ENCODE results near the gene ARFGEF3. TPM values are rescaled to one million over a fixed set of nuclear protein-coding genes. Genes with fewer than 3 reads are reported as not detected.

Gene ARFGEF3
- total RNA-seq, 1 experiment from 2014 or later, result 5.2 TPM

DNA sequence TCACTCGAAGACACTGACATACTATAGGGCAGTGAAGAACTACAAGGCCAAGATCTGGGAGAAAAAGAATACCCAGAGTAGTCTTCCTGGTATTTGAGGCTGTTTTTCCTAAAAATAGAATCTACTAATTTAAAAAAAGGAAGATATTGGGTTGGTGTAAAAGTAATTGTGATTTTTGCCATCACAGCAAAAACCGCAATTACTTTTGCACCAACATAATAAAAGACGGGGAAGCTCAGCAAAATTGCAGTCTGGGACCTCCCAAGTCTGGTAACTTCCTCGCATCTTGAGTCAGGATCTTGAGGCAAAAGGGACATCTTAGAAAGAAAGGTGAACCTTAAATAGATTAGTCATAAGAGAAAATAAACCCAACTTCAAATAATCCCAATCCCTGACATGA, 138.7 kb downstream of the ARFGEF3 start:
- no peaks in the 10 kb centered on the region for H3K9me3 ChIP-seq
- no peak for DNase-seq
- H3K27me3 Mint-ChIP-seq (ENCODE audit: insufficient read depth, unreplicated experiment), result no peaks in the 10 kb centered on the region
- H3K36me3 ChIP-seq (ENCODE audit: control insufficient read depth, insufficient read depth, low read length), result no peaks in the 10 kb centered on the region
- H3K27ac Mint-ChIP-seq (ENCODE audit: unreplicated experiment), result no peak overlapping the region
- CTCF ChIA-PET, result no interaction called here
- no peaks in the 10 kb centered on the region for H3K36me3 Mint-ChIP-seq (ENCODE audit: insufficient read depth, unreplicated experiment)
- peaks cover 13% of the 10 kb centered on the region for H3K4me1 Mint-ChIP-seq (ENCODE audit: low read depth, unreplicated experiment)
- no peaks in the 10 kb centered on the region for H3K27me3 ChIP-seq (replicated peaks; ENCODE audit: control insufficient read depth, insufficient read depth, low read length)
- intact Hi-C loops (cut with micrococcal nuclease; ENCODE audit: unreplicated experiment), result no loop called here
- POLR2A ChIA-PET, result no interaction called here
- no peak overlapping the region for H3K4me3 Mint-ChIP-seq (ENCODE audit: unreplicated experiment)
- H3K9me3 Mint-ChIP-seq (ENCODE audit: unreplicated experiment), result no peaks in the 10 kb centered on the region
- TF ChIP-seq CTCF (IDR thresholded peaks at IDR 0.05; ENCODE audit: insufficient read depth in 1 of 2, low read depth in 1 of 2, low read length in 1 of 2, severe bottlenecking in 1 of 2, unreplicated experiment in 1 of 2), result no peak
- no TSS peak for BruUV-seq (replicated peaks)
- H3K4me1 ChIP-seq, result no peaks in the 10 kb centered on the region
- no peak overlapping the region for H3K4me3 ChIP-seq (ENCODE audit: low read depth, low read length)

GRCh38 chr6:138302554-138302953, 140.8 kb downstream of the ARFGEF3 start:
- Histone ChIP-seq H3K27me3 (replicated peaks; ENCODE audit: control insufficient read depth, insufficient read depth, low read length) (no peaks in the 10 kb centered on the region), H3K9me3 (no peaks in the 10 kb centered on the region), H3K36me3 (ENCODE audit: control insufficient read depth, insufficient read depth, low read length) (no peaks in the 10 kb centered on the region), H3K4me1 (no peaks in the 10 kb centered on the region), H3K4me3 (ENCODE audit: low read depth, low read length) (no peak overlapping the region)
- Mint-ChIP-seq H3K4me3 (ENCODE audit: unreplicated experiment) (no peak overlapping the region), H3K36me3 (ENCODE audit: insufficient read depth, unreplicated experiment) (no peaks in the 10 kb centered on the region), H3K27ac (ENCODE audit: unreplicated experiment) (peak overlapping the region; percentile 18), H3K27me3 (ENCODE audit: insufficient read depth, unreplicated experiment) (no peaks in the 10 kb centered on the region), H3K9me3 (ENCODE audit: unreplicated experiment) (no peaks in the 10 kb centered on the region), H3K4me1 (ENCODE audit: low read depth, unreplicated experiment) (peaks cover 17% of the 10 kb centered on the region)
- ChIA-PET POLR2A (interaction anchor here (0.6 kb wide), 1 partner anchor 113 kb away, joined by 3 read pairs; no protein-coding TSS in a partner anchor), CTCF (no interaction called here)
- no peak for DNase-seq
- TF ChIP-seq CTCF (IDR thresholded peaks at IDR 0.05; ENCODE audit: insufficient read depth in 1 of 2, low read depth in 1 of 2, low read length in 1 of 2, severe bottlenecking in 1 of 2, unreplicated experiment in 1 of 2), result no peak
- BruUV-seq (replicated peaks), result no TSS peak
- intact Hi-C loops (cut with micrococcal nuclease; ENCODE audit: unreplicated experiment), result no loop called here

DNA sequence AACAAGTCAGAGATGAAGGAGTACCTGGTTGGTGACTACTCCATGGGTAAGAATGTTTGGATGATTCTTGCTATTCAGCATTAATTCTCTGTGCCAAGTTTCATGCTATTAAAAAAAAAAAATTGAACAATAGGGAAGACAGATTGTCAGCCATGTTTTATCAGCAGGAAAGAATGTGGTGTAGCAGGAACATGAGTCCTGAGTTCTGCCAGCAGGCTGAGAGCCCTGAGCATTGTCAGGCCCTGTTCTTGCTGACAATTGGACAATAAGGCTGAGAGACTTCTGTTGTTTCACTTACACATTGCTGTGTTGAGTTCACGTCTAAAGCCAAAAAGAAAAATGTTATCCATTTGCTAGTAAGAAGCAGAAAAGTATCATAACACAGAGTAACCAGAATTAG, 145.6 kb downstream of the ARFGEF3 start:
- H3K27me3 Mint-ChIP-seq (ENCODE audit: insufficient read depth, unreplicated experiment), result no peaks in the 10 kb centered on the region
- intact Hi-C loops (cut with micrococcal nuclease; ENCODE audit: unreplicated experiment), result no loop called here
- peaks cover 8% of the 10 kb centered on the region for H3K4me1 Mint-ChIP-seq (ENCODE audit: low read depth, unreplicated experiment)
- no peaks in the 10 kb centered on the region for H3K9me3 Mint-ChIP-seq (ENCODE audit: unreplicated experiment)
- ChIA-PET POLR2A (no interaction called here), CTCF (no interaction called here)
- no TSS peak for BruUV-seq (replicated peaks)
- H3K4me1 ChIP-seq, result no peaks in the 10 kb centered on the region
- no peaks in the 10 kb centered on the region for H3K27me3 ChIP-seq (replicated peaks; ENCODE audit: control insufficient read depth, insufficient read depth, low read length)
- no peak overlapping the region for H3K4me3 Mint-ChIP-seq (ENCODE audit: unreplicated experiment)
- no peaks in the 10 kb centered on the region for H3K9me3 ChIP-seq
- TF ChIP-seq CTCF (IDR thresholded peaks at IDR 0.05; ENCODE audit: insufficient read depth in 1 of 2, low read depth in 1 of 2, low read length in 1 of 2, severe bottlenecking in 1 of 2, unreplicated experiment in 1 of 2), result no peak
- no peak for DNase-seq
- H3K36me3 Mint-ChIP-seq (ENCODE audit: insufficient read depth, unreplicated experiment), result no peaks in the 10 kb centered on the region
- no peak overlapping the region for H3K27ac Mint-ChIP-seq (ENCODE audit: unreplicated experiment)
- H3K4me3 ChIP-seq (ENCODE audit: low read depth, low read length), result no peak overlapping the region
- H3K36me3 ChIP-seq (ENCODE audit: control insufficient read depth, insufficient read depth, low read length), result no peaks in the 10 kb centered on the region
